GM12801 (cell line): ENCODE measurements around the gene PURA.

ENCODE experiments used
- TF ChIP-seq, protein P1 (sequence below): IDR thresholded peaks from one replicate; pipeline ENCODE4 v1.5.1; 2011; ENCODE audit warnings: control low read depth; ENCODE audit not compliant: insufficient read length; ENCODE audit errors: extremely low read depth

Gene PURA

DNA sequence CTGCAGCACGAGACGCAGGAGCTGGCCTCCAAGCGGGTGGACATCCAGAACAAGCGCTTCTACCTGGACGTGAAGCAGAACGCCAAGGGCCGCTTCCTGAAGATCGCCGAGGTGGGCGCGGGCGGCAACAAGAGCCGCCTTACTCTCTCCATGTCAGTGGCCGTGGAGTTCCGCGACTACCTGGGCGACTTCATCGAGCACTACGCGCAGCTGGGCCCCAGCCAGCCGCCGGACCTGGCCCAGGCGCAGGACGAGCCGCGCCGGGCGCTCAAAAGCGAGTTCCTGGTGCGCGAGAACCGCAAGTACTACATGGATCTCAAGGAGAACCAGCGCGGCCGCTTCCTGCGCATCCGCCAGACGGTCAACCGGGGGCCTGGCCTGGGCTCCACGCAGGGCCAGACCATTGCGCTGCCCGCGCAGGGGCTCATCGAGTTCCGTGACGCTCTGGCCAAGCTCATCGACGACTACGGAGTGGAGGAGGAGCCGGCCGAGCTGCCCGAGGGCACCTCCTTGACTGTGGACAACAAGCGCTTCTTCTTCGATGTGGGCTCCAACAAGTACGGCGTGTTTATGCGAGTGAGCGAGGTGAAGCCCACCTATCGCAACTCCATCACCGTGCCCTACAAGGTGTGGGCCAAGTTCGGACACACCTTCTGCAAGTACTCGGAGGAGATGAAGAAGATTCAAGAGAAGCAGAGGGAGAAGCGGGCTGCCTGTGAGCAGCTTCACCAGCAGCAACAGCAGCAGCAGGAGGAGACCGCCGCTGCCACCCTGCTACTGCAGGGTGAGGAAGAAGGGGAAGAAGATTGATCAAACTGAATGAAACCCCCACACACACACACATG is 654 bp downstream of the PURA start:
- TF ChIP-seq, protein P1, sequence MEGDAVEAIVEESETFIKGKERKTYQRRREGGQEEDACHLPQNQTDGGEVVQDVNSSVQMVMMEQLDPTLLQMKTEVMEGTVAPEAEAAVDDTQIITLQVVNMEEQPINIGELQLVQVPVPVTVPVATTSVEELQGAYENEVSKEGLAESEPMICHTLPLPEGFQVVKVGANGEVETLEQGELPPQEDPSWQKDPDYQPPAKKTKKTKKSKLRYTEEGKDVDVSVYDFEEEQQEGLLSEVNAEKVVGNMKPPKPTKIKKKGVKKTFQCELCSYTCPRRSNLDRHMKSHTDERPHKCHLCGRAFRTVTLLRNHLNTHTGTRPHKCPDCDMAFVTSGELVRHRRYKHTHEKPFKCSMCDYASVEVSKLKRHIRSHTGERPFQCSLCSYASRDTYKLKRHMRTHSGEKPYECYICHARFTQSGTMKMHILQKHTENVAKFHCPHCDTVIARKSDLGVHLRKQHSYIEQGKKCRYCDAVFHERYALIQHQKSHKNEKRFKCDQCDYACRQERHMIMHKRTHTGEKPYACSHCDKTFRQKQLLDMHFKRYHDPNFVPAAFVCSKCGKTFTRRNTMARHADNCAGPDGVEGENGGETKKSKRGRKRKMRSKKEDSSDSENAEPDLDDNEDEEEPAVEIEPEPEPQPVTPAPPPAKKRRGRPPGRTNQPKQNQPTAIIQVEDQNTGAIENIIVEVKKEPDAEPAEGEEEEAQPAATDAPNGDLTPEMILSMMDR = no peak

DNA sequence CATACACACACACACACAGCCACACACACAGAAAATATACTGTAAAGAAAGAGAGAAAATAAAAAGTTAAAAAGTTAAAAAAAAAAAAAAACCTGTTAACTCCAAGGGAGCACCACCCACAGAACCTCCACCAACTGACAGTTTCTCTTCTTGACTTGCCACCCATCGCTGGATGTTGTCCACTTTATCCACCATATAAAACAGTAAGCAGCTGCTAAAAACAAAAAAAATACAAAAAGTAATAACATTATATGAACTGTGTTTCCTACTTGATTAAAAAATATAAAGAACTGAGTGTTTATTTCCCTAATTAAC is 1.2 kb downstream of the PURA start:
- TF ChIP-seq, protein P1 = no peak

DNA sequence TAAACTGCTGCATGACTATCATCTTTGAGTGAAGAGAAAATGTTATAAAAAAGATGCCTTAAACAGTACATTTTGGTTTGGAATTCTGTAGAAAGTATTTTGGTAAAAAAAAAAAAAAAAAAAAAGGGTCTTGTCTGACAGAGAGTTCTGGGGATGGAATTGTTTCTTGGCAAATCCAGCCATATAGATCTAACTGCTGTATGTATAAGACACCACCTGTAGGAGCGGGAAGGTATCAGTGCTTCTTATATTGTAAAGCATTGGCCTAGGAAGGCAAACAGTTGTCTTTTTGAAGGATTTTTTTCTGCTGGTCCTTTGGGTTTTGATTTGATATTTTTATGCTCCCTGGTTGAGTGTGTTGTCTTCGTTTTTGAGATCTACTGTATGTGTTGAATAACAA is 2.8 kb downstream of the PURA start:
- TF ChIP-seq, protein P1 = no peak

DNA sequence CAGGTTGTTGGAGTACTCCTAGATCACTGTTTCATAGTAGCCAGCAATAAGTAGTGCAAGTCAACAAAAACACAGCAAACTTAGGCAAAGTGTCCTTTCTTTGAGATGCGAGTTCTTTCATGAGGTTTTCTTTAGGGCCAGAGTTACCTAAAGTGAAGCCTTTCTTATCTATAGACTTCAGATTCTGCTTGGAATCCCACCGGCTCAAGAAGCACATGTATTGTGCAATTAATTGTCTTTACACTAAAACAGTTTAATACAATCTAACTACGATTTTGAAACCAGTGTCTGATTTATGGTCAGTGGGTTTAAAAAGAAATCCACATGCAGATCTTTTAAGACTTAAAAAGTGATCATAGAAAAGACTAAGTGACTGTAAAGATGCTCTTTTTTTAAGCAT is 3.6 kb downstream of the PURA start:
- TF ChIP-seq, protein P1 = no peak

DNA sequence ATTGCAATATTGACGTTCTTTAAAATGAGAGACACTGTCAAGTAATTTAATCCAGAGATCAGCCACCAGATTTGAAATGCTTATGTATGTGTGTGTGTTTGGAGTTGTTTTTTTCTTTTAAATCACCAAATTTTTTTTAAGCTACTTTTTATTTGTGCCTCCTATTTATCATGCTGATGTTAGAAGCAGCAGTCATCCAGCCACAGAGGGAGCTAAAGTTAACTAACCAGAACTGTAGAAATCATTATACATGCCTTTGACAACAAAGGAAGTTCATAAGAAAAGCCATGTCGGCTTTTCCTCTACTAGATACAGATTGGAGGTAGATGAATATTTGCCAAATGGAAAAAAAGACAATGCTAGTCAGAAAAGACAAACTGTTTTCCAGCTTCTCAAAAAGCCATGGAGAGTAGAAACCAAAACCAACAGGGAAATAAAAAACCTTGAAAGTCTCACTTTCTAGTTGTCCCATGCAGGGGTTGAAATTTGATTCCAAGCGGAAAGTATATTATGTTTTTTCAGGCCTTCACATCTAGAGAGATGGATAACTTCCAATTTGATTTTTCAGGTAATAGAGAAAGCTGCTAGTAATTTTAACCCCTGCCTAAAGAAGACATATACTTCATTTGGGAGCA is 4.5 kb downstream of the PURA start:
- TF ChIP-seq, protein P1 = no peak

DNA sequence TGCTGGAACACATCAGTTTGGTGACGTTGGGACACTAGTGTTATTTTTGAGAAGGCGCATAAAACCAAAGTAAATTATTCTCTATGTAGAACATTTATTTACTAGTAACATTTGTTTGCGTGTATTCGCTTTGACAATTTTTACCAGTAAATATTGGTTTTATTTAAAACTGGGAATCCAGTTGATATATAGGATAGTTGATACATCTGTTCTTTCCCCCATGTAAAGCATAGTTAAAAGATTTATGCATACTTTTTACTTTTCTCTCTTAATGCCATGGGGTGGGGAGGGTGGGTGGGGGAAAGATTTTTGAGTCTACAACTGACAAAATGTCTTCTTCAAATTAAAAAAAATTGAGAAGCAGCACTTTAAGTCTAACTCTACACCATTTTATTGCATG is 11.7 kb downstream of the PURA start, which contains the start of gene IGIP:
Gene IGIP, plus strand, starts transcription at position 301 of the 400 bp plus-strand sequence. CDS start 2,540 bp downstream, outside the sequence.
- TF ChIP-seq, protein P1 = no peak

DNA sequence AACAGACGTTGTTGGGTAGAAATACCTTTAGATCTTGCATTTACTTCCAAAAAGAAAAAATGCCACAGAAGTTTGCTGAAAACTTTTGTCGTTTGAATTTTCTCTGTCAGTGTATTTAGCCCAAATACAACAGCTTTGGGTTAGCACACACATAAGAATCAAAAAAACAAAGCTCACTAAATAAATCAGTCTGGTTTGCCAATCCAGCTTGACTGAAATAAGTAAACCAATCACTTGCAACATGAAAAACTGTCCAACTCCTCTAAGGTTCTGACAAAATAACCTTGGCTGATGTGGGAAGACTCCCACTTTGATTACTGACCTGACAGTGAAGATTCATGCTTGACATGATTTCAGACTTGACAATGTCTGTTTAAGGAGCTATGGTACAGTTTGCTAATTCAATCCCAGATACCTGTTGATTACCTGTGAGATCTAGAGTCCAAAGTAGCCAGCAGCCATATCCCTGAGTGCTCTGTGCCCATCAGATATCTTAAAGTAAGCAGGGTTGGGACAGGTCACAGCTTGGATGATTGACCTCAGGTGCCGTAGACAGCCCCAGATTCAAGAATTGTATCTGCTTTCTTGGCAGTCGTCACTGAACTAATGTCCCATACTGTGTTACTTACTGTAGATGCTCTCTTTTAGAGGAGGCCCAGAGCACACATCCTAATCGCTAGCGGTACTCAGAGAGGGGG is 12.6 kb downstream of the PURA start:
- TF ChIP-seq, protein P1 = no peak
